ENCODE results near the gene DENND1A. TPM values are rescaled to one million over a fixed set of nuclear protein-coding genes. Genes with fewer than 3 reads are reported as not detected.
A peak's percentile ranks its signal among the peaks of the same experiment; 100 is the strongest.

DENND1A gene
- polyA plus RNA-seq, 2 donors: 4.6 to 4.8 TPM

GRCh38 chr9:123678878-123679329 is 251.0 kb downstream of the DENND1A start:
- H3K27me3 ChIP-seq (ENCODE audit: control insufficient read depth in 1 of 2, insufficient read depth in 2 of 2, low read length in 2 of 2): no peaks in the 10 kb centered on the region
- no peak overlapping the region for H3K4me3 ChIP-seq (ENCODE audit: low read depth in 1 of 2, low read length in 2 of 2)
- peak overlapping the region in 1 of 2 donors; percentile 15 for H3K27ac ChIP-seq (ENCODE audit: low read depth in 2 of 2, low read length in 1 of 2)
- peaks cover 0 to 5% of the 10 kb centered on the region in 2 donors for H3K4me1 ChIP-seq (ENCODE audit: control insufficient read depth in 2 of 2, insufficient read depth in 2 of 2, low read length in 1 of 2)
- 26% methylated on average over 5 of the region's 5 CpGs for WGBS, 2 donors
- peaks cover 0 to 2% of the 10 kb centered on the region in 2 donors for H3K9me3 ChIP-seq (ENCODE audit: control insufficient read depth in 2 of 2, insufficient read depth in 1 of 2, low read depth in 1 of 2, low read length in 1 of 2)
- H3K36me3 ChIP-seq (ENCODE audit: control insufficient read depth in 2 of 2, insufficient read depth in 2 of 2, low read length in 1 of 2): no peaks in the 10 kb centered on the region

- peaks cover 0 to 5% of the 10 kb centered on the region in 2 donors for H3K4me1 ChIP-seq (ENCODE audit: control insufficient read depth in 2 of 2, insufficient read depth in 2 of 2, low read length in 1 of 2)
- 42 to 43% methylated on average over 15 of the region's 15 CpGs for WGBS, 2 donors
- peaks cover 0 to 4% of the 10 kb centered on the region in 2 donors for H3K9me3 ChIP-seq (ENCODE audit: control insufficient read depth in 2 of 2, insufficient read depth in 1 of 2, low read depth in 1 of 2, low read length in 1 of 2)
- no peak overlapping the region for H3K27ac ChIP-seq (ENCODE audit: low read depth in 2 of 2, low read length in 1 of 2)
- H3K27me3 ChIP-seq (ENCODE audit: control insufficient read depth in 1 of 2, insufficient read depth in 2 of 2, low read length in 2 of 2): no peaks in the 10 kb centered on the region
- H3K4me3 ChIP-seq (ENCODE audit: low read depth in 1 of 2, low read length in 2 of 2): no peak overlapping the region
- H3K36me3 ChIP-seq (ENCODE audit: control insufficient read depth in 2 of 2, insufficient read depth in 2 of 2, low read length in 1 of 2): no peaks in the 10 kb centered on the region
Measured at GRCh38 chr9:123678038-123678877, 251.7 kb downstream of the DENND1A start.

GRCh38 chr9:123676869-123677268 is 253.1 kb downstream of the DENND1A start:
- Histone ChIP-seq H3K27ac (ENCODE audit: low read depth in 2 of 2, low read length in 1 of 2) (no peak overlapping the region), H3K4me3 (ENCODE audit: low read depth in 1 of 2, low read length in 2 of 2) (no peak overlapping the region), H3K9me3 (ENCODE audit: control insufficient read depth in 2 of 2, insufficient read depth in 1 of 2, low read depth in 1 of 2, low read length in 1 of 2) (peaks cover 0 to 4% of the 10 kb centered on the region in 2 donors), H3K4me1 (ENCODE audit: control insufficient read depth in 2 of 2, insufficient read depth in 2 of 2, low read length in 1 of 2) (peaks cover 0 to 5% of the 10 kb centered on the region in 2 donors), H3K36me3 (ENCODE audit: control insufficient read depth in 2 of 2, insufficient read depth in 2 of 2, low read length in 1 of 2) (no peaks in the 10 kb centered on the region), H3K27me3 (ENCODE audit: control insufficient read depth in 1 of 2, insufficient read depth in 2 of 2, low read length in 2 of 2) (no peaks in the 10 kb centered on the region)
- WGBS, 2 donors: 97% methylated on average over 2 of the region's 2 CpGs

GRCh38 chr9:123669346-123669745 is 260.6 kb downstream of the DENND1A start:
- H3K27ac ChIP-seq (ENCODE audit: low read depth in 2 of 2, low read length in 1 of 2): no peak overlapping the region
- H3K36me3 ChIP-seq (ENCODE audit: control insufficient read depth in 2 of 2, insufficient read depth in 2 of 2, low read length in 1 of 2): no peaks in the 10 kb centered on the region
- H3K27me3 ChIP-seq (ENCODE audit: control insufficient read depth in 1 of 2, insufficient read depth in 2 of 2, low read length in 2 of 2): no peaks in the 10 kb centered on the region
- H3K4me3 ChIP-seq (ENCODE audit: low read depth in 1 of 2, low read length in 2 of 2): no peak overlapping the region
- peaks cover 0 to 4% of the 10 kb centered on the region in 2 donors for H3K9me3 ChIP-seq (ENCODE audit: control insufficient read depth in 2 of 2, insufficient read depth in 1 of 2, low read depth in 1 of 2, low read length in 1 of 2)
- no peaks in the 10 kb centered on the region for H3K4me1 ChIP-seq (ENCODE audit: control insufficient read depth in 2 of 2, insufficient read depth in 2 of 2, low read length in 1 of 2)
- WGBS, 2 donors: 89 to 92% methylated on average over 3 of the region's 3 CpGs

- 98% methylated on average over 1 of the region's 1 CpG for WGBS, 2 donors
- Histone ChIP-seq H3K4me1 (ENCODE audit: control insufficient read depth in 2 of 2, insufficient read depth in 2 of 2, low read length in 1 of 2) (no peaks in the 10 kb centered on the region), H3K27ac (ENCODE audit: low read depth in 2 of 2, low read length in 1 of 2) (no peak overlapping the region), H3K27me3 (ENCODE audit: control insufficient read depth in 1 of 2, insufficient read depth in 2 of 2, low read length in 2 of 2) (no peaks in the 10 kb centered on the region), H3K36me3 (ENCODE audit: control insufficient read depth in 2 of 2, insufficient read depth in 2 of 2, low read length in 1 of 2) (no peaks in the 10 kb centered on the region), H3K9me3 (ENCODE audit: control insufficient read depth in 2 of 2, insufficient read depth in 1 of 2, low read depth in 1 of 2, low read length in 1 of 2) (peaks cover 0 to 3% of the 10 kb centered on the region in 2 donors), H3K4me3 (ENCODE audit: low read depth in 1 of 2, low read length in 2 of 2) (no peak overlapping the region)
Measured at GRCh38 chr9:123663529-123663928, 266.4 kb downstream of the DENND1A start.

- Histone ChIP-seq H3K27ac (ENCODE audit: low read depth in 2 of 2, low read length in 1 of 2) (no peak overlapping the region), H3K4me1 (ENCODE audit: control insufficient read depth in 2 of 2, insufficient read depth in 2 of 2, low read length in 1 of 2) (no peaks in the 10 kb centered on the region), H3K4me3 (ENCODE audit: low read depth in 1 of 2, low read length in 2 of 2) (no peak overlapping the region), H3K9me3 (ENCODE audit: control insufficient read depth in 2 of 2, insufficient read depth in 1 of 2, low read depth in 1 of 2, low read length in 1 of 2) (peaks cover 0 to 3% of the 10 kb centered on the region in 2 donors), H3K36me3 (ENCODE audit: control insufficient read depth in 2 of 2, insufficient read depth in 2 of 2, low read length in 1 of 2) (no peaks in the 10 kb centered on the region), H3K27me3 (ENCODE audit: control insufficient read depth in 1 of 2, insufficient read depth in 2 of 2, low read length in 2 of 2) (no peaks in the 10 kb centered on the region)
- 94 to 96% methylated on average over 8 of the region's 8 CpGs for WGBS, 2 donors
Measured at GRCh38 chr9:123662057-123662776, 267.7 kb downstream of the DENND1A start.

- Histone ChIP-seq H3K4me1 (ENCODE audit: control insufficient read depth in 2 of 2, insufficient read depth in 2 of 2, low read length in 1 of 2) (peaks cover 0 to 2% of the 10 kb centered on the region in 2 donors), H3K36me3 (ENCODE audit: control insufficient read depth in 2 of 2, insufficient read depth in 2 of 2, low read length in 1 of 2) (no peaks in the 10 kb centered on the region), H3K9me3 (ENCODE audit: control insufficient read depth in 2 of 2, insufficient read depth in 1 of 2, low read depth in 1 of 2, low read length in 1 of 2) (peaks cover 0 to 3% of the 10 kb centered on the region in 2 donors), H3K27ac (ENCODE audit: low read depth in 2 of 2, low read length in 1 of 2) (no peak overlapping the region), H3K4me3 (ENCODE audit: low read depth in 1 of 2, low read length in 2 of 2) (no peak overlapping the region), H3K27me3 (ENCODE audit: control insufficient read depth in 1 of 2, insufficient read depth in 2 of 2, low read length in 2 of 2) (no peaks in the 10 kb centered on the region)
- WGBS, 2 donors: 90 to 91% methylated on average over 9 of the region's 9 CpGs
Measured at GRCh38 chr9:123660691-123661466, 269.0 kb downstream of the DENND1A start.

- Histone ChIP-seq H3K27me3 (ENCODE audit: control insufficient read depth in 1 of 2, insufficient read depth in 2 of 2, low read length in 2 of 2) (no peaks in the 10 kb centered on the region), H3K9me3 (ENCODE audit: control insufficient read depth in 2 of 2, insufficient read depth in 1 of 2, low read depth in 1 of 2, low read length in 1 of 2) (peaks cover 0 to 3% of the 10 kb centered on the region in 2 donors), H3K36me3 (ENCODE audit: control insufficient read depth in 2 of 2, insufficient read depth in 2 of 2, low read length in 1 of 2) (no peaks in the 10 kb centered on the region), H3K4me1 (ENCODE audit: control insufficient read depth in 2 of 2, insufficient read depth in 2 of 2, low read length in 1 of 2) (peaks cover 0 to 2% of the 10 kb centered on the region in 2 donors), H3K4me3 (ENCODE audit: low read depth in 1 of 2, low read length in 2 of 2) (no peak overlapping the region), H3K27ac (ENCODE audit: low read depth in 2 of 2, low read length in 1 of 2) (no peak overlapping the region)
- WGBS, 2 donors: 50 to 94% methylated on average over 1 of the region's 1 CpG
Measured at GRCh38 chr9:123659358-123659757, 270.6 kb downstream of the DENND1A start.

- Histone ChIP-seq H3K27ac (ENCODE audit: low read depth in 2 of 2, low read length in 1 of 2) (no peak overlapping the region), H3K9me3 (ENCODE audit: control insufficient read depth in 2 of 2, insufficient read depth in 1 of 2, low read depth in 1 of 2, low read length in 1 of 2) (peaks cover 0 to 3% of the 10 kb centered on the region in 2 donors), H3K36me3 (ENCODE audit: control insufficient read depth in 2 of 2, insufficient read depth in 2 of 2, low read length in 1 of 2) (no peaks in the 10 kb centered on the region), H3K4me1 (ENCODE audit: control insufficient read depth in 2 of 2, insufficient read depth in 2 of 2, low read length in 1 of 2) (peaks cover 0 to 2% of the 10 kb centered on the region in 2 donors), H3K4me3 (ENCODE audit: low read depth in 1 of 2, low read length in 2 of 2) (no peak overlapping the region), H3K27me3 (ENCODE audit: control insufficient read depth in 1 of 2, insufficient read depth in 2 of 2, low read length in 2 of 2) (no peaks in the 10 kb centered on the region)
- WGBS, 2 donors: 84 to 88% methylated on average over 3 of the region's 3 CpGs
Measured at GRCh38 chr9:123658792-123659191, 271.1 kb downstream of the DENND1A start.

Data from esophagus (tissue), 2 donors.